Uterus (tissue), 4 donors: ENCODE measurements around the gene ADGRG6. TPM values are rescaled to one million over a fixed set of nuclear protein-coding genes. Genes with fewer than 3 reads are reported as not detected.

Source experiments
- DNase-seq, 2 donors: peaks; one replicate each; pipeline ENCODE4 v3.0.0-alpha.2; 2019 to 2020
- H3K27ac ChIP-seq, 2 donors: fragments of 200-600 bp; sonication (generic); 1 replicate in 1 of 2; 2 replicates in 1 of 2; pipeline ENCODE4 v1.5.1; 2016 to 2018
- H3K27me3 ChIP-seq, 2 donors: fragments of 200-600 bp; sonication (generic); one replicate each; pipeline ENCODE4 v1.5.1; 2018 to 2019; ENCODE audit warnings: control low read depth in 1 of 2
- H3K36me3 ChIP-seq, 2 donors: fragments of 200-600 bp; sonication (generic); one replicate each; pipeline ENCODE4 v1.5.1; 2019; ENCODE audit warnings: control low read depth in 1 of 2
- H3K4me1 ChIP-seq, 2 donors: fragments of 200-600 bp; sonication (generic); one replicate each; pipeline ENCODE4 v1.5.1; 2018 to 2019; ENCODE audit warnings: control low read depth in 1 of 2
- H3K4me3 ChIP-seq, 2 donors: fragments of 200-600 bp; sonication (generic); 1 replicate in 1 of 2; 2 replicates in 1 of 2; pipeline ENCODE4 v1.5.1; 2018 to 2019; ENCODE audit warnings: mild to moderate bottlenecking in 1 of 2
- H3K9me3 ChIP-seq, 2 donors: fragments of 200-600 bp; sonication (generic); one replicate each; pipeline ENCODE4 v1.5.1; 2019; ENCODE audit warnings: control low read depth in 1 of 2
- CTCF ChIP-seq, 4 experiments: fragments of 200-600 bp in 2 of 4; fragments of 450-650 bp in 2 of 4; sonication (generic) in 2 of 4; IDR thresholded peaks; one replicate each; pipeline ENCODE4 v1.5.1; 2016 to 2019; ENCODE audit warnings: antibody characterized with exemption in 4 of 4, mild to moderate bottlenecking in 2 of 4, moderate library complexity in 1 of 4
- POLR2A ChIP-seq, 2 donors: fragments of 450-650 bp; IDR thresholded peaks; one replicate each; pipeline ENCODE4 v1.6.1; 2016; ENCODE audit warnings: antibody characterized with exemption in 2 of 2, mild to moderate bottlenecking in 1 of 2, moderate library complexity in 1 of 2
- intact Hi-C: fragments of 100-400 bp; cut with DNase I; formaldehyde crosslinking; loops from one replicate; pipeline ENCODE4 v1.15.1; 2023; ENCODE audit warnings: low total_unique reads
- total RNA-seq, 4 donors: library from RNA; depleted of rRNA in 3 of 4; stranded (reverse); fragments of >200 nt in 3 of 4; gene quantifications; one replicate each; pipeline versions ENCODE4 v1.1.0 to v1.2.4, GENCODE V29; 2014 to 2023
- donor health status: DM: yes; HTN: yes; CAD: no.

ADGRG6 gene
- total RNA-seq, 4 donors from 2014 or later, result 3.6 to 23.8 (median 9.5) TPM

- TF ChIP-seq CTCF (IDR thresholded peaks at IDR 0.05) (no peak), POLR2A (IDR thresholded peaks at IDR 0.05) (no peak)
- no peaks in the 10 kb centered on the region for H3K36me3 ChIP-seq
- intact Hi-C loops, result no loop called here
- H3K27ac ChIP-seq, result no peak overlapping the region
- H3K4me3 ChIP-seq, result no peak overlapping the region
- no peaks in the 10 kb centered on the region for H3K27me3 ChIP-seq
- no peaks in the 10 kb centered on the region for H3K9me3 ChIP-seq
- H3K4me1 ChIP-seq, result no peaks in the 10 kb centered on the region
- DNase-seq, result no peak
Measured at GRCh38 chr6:142331075-142331551, 29.3 kb downstream of the ADGRG6 start.

- DNase-seq, result no peak
- Histone ChIP-seq H3K9me3 (no peaks in the 10 kb centered on the region), H3K36me3 (no peaks in the 10 kb centered on the region), H3K27me3 (no peaks in the 10 kb centered on the region), H3K4me1 (no peaks in the 10 kb centered on the region), H3K4me3 (no peak overlapping the region), H3K27ac (no peak overlapping the region)
- TF ChIP-seq CTCF (IDR thresholded peaks at IDR 0.05), result no peak
- TF ChIP-seq POLR2A (IDR thresholded peaks at IDR 0.05), result no peak
- intact Hi-C loops, result no loop called here
Measured at GRCh38 chr6:142331601-142332000, 29.8 kb downstream of the ADGRG6 start.

GRCh38 chr6:142332393-142333098 lies 30.7 kb downstream of the ADGRG6 start:
- Histone ChIP-seq H3K36me3 (no peaks in the 10 kb centered on the region), H3K9me3 (no peaks in the 10 kb centered on the region), H3K4me1 (no peaks in the 10 kb centered on the region), H3K27me3 (no peaks in the 10 kb centered on the region), H3K27ac (no peak overlapping the region), H3K4me3 (no peak overlapping the region)
- intact Hi-C loops, result no loop called here
- DNase-seq, result no peak
- TF ChIP-seq POLR2A (IDR thresholded peaks at IDR 0.05) (no peak), CTCF (IDR thresholded peaks at IDR 0.05) (no peak)

- Histone ChIP-seq H3K27me3 (no peaks in the 10 kb centered on the region), H3K9me3 (no peaks in the 10 kb centered on the region), H3K4me1 (no peaks in the 10 kb centered on the region), H3K27ac (no peak overlapping the region), H3K4me3 (no peak overlapping the region), H3K36me3 (no peaks in the 10 kb centered on the region)
- intact Hi-C loops, result no loop called here
- no peak for DNase-seq
- TF ChIP-seq POLR2A (IDR thresholded peaks at IDR 0.05) (no peak), CTCF (IDR thresholded peaks at IDR 0.05) (no peak)
Measured at GRCh38 chr6:142333431-142333830, 31.6 kb downstream of the ADGRG6 start.

- Histone ChIP-seq H3K27me3 (no peaks in the 10 kb centered on the region), H3K4me3 (no peak overlapping the region), H3K4me1 (no peaks in the 10 kb centered on the region), H3K27ac (no peak overlapping the region), H3K36me3 (no peaks in the 10 kb centered on the region), H3K9me3 (no peaks in the 10 kb centered on the region)
- DNase-seq, result no peak
- TF ChIP-seq POLR2A (IDR thresholded peaks at IDR 0.05) (no peak), CTCF (IDR thresholded peaks at IDR 0.05) (no peak)
- intact Hi-C loops, result no loop called here
Measured at GRCh38 chr6:142334294-142334693, 32.5 kb downstream of the ADGRG6 start.
